Ishikawa (cell line): Measurements from ENCODE around the gene DHRS7B.

Experiments used
- CEBPB ChIP-seq: IDR thresholded peaks from 2 replicates; pipeline ENCODE4 v1.6.1; 2012
- CREB1 ChIP-seq: IDR thresholded peaks from 2 replicates; pipeline ENCODE4 v1.6.1; 2012; ENCODE audit warnings: low read depth
- EGR1 ChIP-seq: IDR thresholded peaks from 2 replicates; pipeline ENCODE4 v1.6.1; 2012
- EP300 ChIP-seq: IDR thresholded peaks from 2 replicates; pipeline ENCODE4 v1.6.1; 2012; ENCODE audit warnings: borderline replicate concordance
- FOXM1 ChIP-seq: IDR thresholded peaks from 2 replicates; pipeline ENCODE4 v1.6.1; 2012; ENCODE audit warnings: low read depth, borderline replicate concordance
- NFIC ChIP-seq: IDR thresholded peaks from 2 replicates; pipeline ENCODE4 v1.6.1; 2012
- RAD21 ChIP-seq: IDR thresholded peaks from 2 replicates; pipeline ENCODE4 v1.6.1; 2012; ENCODE audit warnings: low read depth
- REST ChIP-seq: IDR thresholded peaks from 2 replicates; pipeline ENCODE4 v1.6.1; 2012; ENCODE audit warnings: low read depth, mild to moderate bottlenecking
- TAF1 ChIP-seq: IDR thresholded peaks from 2 replicates; pipeline ENCODE4 v1.6.1; 2012; ENCODE audit warnings: low read depth, mild to moderate bottlenecking
- TCF12 ChIP-seq: IDR thresholded peaks from 2 replicates; pipeline ENCODE4 v1.6.1; 2012; ENCODE audit warnings: low read depth
- TEAD4 ChIP-seq: IDR thresholded peaks from 2 replicates; pipeline ENCODE4 v1.6.1; 2012
- YY1 ChIP-seq: IDR thresholded peaks from 2 replicates; pipeline ENCODE4 v1.6.1; 2012; ENCODE audit warnings: low read depth
- ZBTB7A ChIP-seq: IDR thresholded peaks from 2 replicates; pipeline ENCODE4 v1.6.1; 2012; ENCODE audit warnings: low read depth
- TF ChIP-seq, protein P1 (sequence below): IDR thresholded peaks from 2 replicates; pipeline ENCODE4 v1.6.1; 2012
- TF ChIP-seq, protein P2 (sequence below): IDR thresholded peaks from 2 replicates; pipeline ENCODE4 v1.6.1; 2012

Gene DHRS7B

DNA sequence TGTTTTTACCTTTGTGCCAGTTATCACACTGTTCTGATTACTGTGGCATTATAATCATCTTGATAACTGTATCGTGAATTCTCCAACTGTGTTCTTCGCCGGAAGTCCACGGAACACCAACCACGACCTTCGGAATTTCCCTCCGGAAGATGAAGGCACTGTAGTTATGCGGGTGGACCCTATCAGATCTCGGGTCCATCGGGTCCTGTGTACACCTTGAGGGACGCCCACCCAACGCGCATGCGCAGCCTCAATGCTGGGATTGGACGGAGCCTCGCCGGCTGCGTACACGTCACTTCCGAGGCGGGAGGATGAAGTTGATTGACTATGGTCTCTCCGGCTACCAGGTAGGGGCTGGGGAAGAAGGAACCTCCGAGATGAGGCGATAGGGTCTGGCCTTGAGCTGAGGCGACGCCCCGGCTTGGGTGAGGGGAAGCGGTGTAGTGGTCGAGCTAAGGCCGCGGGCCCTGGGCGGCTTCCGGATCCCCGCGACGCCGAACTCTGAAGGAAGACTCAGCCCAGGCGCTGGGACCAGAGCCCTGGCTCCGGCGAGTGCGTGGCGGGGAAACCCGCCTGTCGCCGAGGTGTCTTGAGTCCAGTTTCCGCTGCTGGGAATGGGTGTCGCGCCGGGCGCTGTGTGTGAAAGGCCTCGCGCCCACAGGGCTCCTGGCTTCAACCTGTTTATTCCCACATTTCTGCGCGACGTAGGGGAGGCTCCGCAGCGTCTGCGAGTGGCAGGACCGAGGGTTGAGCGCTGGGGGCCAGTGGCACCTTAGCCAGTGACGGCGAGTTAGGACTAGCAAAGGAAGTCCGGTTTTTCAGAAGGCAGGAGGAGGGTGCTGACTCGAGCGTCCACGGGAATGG is at the start of gene DHRS7B:
DHRS7B (plus strand) TSS at position 320 of the 864 bp plus-strand sequence; CDS start at position 328, 8 bp downstream.
- TF ChIP-seq, protein P1, sequence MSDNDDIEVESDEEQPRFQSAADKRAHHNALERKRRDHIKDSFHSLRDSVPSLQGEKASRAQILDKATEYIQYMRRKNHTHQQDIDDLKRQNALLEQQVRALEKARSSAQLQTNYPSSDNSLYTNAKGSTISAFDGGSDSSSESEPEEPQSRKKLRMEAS = peak; percentile 60
- TF ChIP-seq YY1 (peak; percentile 56; the same call in 1 of the 2 replicates), NFIC (no peak), CEBPB (no peak), CREB1 (peak; percentile 70), TCF12 (no peak), TEAD4 (peak; percentile 55), ZBTB7A (no peak), TAF1 (peak; percentile 73)

DNA sequence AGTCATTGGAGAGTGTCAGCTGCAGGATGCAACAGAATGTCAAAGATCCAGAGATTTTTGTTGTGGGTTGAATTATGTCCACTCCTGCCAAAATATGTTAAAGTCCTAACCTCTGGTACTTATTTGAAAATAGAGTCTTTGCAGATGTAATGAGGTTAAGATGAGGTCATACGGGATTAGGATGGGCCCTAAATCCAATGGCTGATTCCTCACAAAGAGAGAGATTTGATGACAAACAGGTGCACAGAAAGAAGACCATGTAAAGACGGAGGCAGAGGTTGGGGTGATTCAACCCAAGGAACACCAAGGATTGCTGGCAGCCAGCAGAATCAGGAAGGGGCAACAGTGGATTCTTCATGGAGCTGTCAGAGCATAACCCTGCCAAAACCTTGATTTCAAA is 49.5 kb upstream of the DHRS7B start:
- no peak for TF ChIP-seq CREB1
- TF ChIP-seq, protein P2, sequence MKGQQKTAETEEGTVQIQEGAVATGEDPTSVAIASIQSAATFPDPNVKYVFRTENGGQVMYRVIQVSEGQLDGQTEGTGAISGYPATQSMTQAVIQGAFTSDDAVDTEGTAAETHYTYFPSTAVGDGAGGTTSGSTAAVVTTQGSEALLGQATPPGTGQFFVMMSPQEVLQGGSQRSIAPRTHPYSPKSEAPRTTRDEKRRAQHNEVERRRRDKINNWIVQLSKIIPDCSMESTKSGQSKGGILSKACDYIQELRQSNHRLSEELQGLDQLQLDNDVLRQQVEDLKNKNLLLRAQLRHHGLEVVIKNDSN = no peak
- no peak for TF ChIP-seq EGR1
- no peak for TF ChIP-seq RAD21
- TF ChIP-seq ZBTB7A = no peak
- no peak for TF ChIP-seq CEBPB

DNA sequence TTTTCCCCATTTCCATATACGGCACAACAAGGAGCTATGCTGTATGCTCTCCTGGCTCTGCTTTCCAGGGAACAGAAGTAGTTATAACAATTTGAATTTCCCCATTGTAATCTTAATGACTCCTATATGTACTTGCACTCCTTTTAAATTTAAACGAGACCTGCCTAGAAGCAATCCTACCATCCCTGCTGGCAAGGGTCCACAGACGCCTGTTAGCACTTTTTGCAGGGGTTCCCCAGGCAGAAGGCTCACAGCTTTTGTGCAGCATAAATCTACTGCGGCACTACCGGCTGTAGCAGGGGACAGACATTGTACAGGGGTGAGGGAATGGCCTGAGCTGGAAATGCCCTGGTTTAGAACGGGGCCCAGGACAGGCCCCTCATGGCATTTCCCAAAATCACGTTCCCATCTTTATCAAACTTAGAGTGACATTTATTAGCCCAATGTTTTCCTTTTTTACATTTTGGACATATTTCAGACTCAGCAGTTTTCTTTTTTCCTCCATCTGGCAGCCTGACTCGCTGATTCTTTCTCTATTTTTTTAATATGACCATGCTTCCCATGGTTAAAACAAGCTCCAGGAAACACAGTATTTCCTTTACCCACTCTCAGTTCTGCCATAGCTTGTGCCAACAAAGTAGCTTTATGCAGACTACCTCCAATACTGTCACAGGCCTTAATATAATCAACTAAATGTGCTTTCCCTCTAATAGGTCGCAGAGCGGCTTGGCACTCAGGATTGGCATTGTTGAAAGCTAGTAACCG is 48.6 kb upstream of the DHRS7B start:
- TF ChIP-seq TAF1 (no peak), RAD21 (no peak), TEAD4 (no peak), YY1 (no peak), CREB1 (no peak), REST (no peak), EP300 (no peak), NFIC (no peak), TCF12 (no peak), ZBTB7A (no peak)
- TF ChIP-seq, protein P2 = no peak

DNA sequence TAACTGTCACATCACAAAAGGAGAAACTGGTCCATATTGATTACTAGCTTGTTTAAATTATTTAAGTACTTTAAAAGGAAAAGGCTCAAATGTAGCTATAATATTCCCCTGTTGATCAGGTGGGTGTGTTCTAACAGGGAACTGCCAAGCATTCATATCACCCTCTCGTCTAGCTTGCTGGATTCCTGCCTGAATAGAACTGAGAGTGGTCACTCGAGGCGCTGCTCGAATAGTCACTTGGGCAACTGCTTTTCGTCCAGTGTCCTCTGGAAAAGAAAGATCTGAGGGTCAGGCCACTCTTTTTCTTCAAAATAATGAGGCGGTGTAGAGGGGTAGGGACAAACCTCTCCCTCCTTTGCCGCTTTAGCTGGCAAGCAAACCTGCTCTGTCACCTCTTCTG is 47.6 kb upstream of the DHRS7B start:
- TF ChIP-seq TEAD4 = no peak
- no peak for TF ChIP-seq ZBTB7A
- TF ChIP-seq, protein P2 = no peak
- TF ChIP-seq, protein P1 = no peak
- no peak for TF ChIP-seq YY1
- no peak for TF ChIP-seq TCF12
- TF ChIP-seq FOXM1 = no peak
- no peak for TF ChIP-seq EGR1
- no peak for TF ChIP-seq RAD21
- no peak for TF ChIP-seq CREB1
- TF ChIP-seq CEBPB = no peak
- TF ChIP-seq TAF1 = no peak
- no peak for TF ChIP-seq REST
- TF ChIP-seq EP300 = no peak
- no peak for TF ChIP-seq NFIC

DNA sequence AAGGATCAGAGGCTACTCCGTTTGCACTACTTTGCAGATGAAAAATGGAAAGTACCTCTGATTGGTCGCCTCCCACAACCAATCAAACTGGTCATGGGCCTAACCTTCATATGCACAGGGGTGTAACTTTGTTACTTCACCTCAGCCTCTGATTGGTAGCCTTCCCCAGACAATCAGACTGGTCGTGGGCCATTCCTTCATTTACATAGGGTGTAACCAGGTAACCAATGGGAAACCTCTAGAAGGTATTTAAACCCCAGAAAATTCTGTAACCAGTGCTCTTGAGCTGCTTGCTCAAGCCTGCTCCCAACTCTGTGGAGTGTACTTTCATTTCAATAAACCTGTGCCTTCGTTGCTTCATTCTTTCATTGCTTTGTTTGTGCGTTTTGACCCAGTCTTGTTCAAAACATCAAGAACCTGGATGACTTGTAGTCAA is 44.7 kb upstream of the DHRS7B start:
- no peak for TF ChIP-seq REST
- TF ChIP-seq CEBPB = no peak
- TF ChIP-seq, protein P1 = no peak
- TF ChIP-seq RAD21 = no peak
- TF ChIP-seq EGR1 = no peak
- TF ChIP-seq TEAD4 = no peak
- TF ChIP-seq FOXM1 = no peak
- TF ChIP-seq TAF1 = no peak
- TF ChIP-seq YY1 = no peak
- TF ChIP-seq CREB1 = no peak
- TF ChIP-seq NFIC = no peak
- TF ChIP-seq, protein P2 = no peak
